HK-2 (cell line): ENCODE data around the gene ATP1B3.
"Not testable (repeated sequence)": the region's sequence is repeated elsewhere in the genome, so short reads cannot be mapped to it uniquely, and the experiment has no call there.

Experiments
- DNase-seq: peaks from one replicate; pipeline ENCODE4 v3.0.0-alpha.2; 2018; ENCODE audit not compliant: unreplicated experiment

Gene ATP1B3

DNA sequence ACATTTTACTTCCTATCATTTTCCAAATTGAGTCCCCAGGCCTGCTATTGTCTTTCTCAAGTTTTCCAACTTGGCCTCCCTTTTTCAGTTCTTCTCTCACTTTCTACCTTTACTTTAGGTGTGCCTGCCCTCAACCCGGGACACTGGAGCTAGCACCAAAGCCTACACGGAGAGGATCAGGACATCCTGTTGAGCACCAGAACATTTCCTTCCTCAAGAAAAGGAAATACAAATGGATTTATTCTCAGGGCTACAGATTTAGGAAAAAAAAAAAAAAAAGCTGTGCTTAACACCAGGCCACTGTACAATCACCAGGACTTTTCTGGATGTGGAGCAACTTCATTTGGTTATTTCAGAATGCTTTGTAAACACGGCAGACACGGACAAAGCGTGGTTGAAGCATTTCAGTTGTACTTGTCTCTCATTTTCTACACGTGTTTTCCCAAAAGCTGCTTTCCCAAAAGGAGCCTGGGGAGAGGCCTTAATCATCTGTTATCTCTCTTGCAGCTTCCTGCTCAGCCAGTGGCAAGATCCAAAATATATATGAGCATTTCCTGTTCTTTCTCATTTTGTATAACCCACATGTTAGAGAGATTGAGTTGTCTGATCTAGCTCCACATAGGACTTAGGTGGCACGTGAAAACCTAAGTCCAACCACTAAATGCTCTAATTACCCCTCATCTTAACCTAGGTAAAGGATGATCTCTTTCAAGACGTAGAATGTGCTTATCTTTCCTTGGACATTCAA is 15.5 kb upstream of the ATP1B3 start:
- DNase-seq, result no peak

DNA sequence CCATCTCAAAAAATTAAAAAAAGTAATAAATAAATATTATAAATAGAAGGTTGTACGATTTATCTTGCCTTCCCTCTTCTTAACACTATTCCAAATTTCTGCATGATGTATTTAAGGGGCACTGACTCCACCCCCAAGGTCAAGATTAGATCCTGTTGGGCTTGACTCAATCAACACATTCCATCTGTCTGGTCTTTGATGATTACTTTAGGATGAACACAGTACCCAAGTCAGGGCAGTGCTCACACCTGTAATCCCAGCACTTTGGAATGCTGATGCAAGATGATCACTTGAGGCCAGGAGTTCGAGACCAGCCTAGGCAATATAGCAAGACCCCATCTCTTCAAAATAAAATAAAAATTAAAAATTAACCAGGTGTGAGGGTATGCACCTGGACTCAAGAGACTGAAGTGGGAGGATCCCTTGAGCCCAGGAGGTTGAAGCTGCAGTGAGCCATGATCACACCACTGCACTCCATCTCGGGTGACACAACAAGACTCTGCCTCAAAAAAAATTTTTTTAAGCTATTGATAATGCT is 14.1 kb upstream of the ATP1B3 start:
- DNase-seq, result no peak

DNA sequence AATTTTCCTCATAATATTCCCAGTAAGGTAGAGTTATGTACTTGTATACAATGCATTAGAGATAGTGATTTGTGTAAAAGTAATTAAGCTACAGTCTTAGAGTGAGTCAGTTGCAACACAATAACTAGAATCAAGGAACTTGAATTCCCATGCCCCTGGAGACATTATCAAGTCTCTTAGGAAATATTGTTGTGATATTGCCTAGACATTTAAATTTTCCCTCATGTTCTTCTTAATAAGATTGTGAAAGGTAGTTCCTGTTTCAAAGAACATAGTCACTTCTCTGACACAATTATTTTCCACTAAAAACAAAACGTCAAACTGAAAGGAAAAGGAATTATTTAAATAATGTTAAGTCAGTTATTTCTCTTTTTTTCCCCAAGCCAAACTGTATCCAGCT is 13.0 kb upstream of the ATP1B3 start:
- no peak for DNase-seq

DNA sequence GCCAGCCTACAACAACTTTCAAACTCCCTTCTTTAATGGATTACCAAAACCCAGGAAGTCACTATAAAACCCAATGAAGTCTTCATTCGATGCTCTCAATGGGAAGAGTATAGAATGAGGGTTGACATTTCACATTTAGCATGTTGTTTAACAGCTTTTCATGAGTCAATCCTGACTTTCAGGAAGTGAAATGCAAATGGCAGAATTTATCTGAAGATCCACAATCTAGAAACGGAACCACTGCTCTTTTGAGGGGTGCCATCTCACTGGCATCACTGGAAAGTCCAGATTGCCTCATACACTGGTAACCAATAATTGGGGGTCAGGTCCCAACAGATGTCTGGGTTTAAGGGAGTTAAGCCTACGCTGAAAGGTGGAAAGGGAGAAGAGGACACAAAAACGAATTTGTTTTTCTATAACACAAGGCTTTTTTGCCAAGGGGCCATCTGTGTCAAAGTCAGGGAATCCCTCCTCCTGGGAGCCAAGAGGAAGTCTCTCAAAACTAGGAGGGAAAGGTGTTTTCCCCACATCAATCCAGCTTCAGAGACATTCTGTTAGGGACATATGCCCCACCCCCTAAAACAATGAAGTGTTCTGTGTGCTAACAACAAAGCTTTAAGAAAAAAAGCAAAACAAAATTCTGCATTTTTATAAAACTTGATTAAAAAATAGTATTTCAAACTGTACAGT is 12.0 kb upstream of the ATP1B3 start:
- no peak for DNase-seq

DNA sequence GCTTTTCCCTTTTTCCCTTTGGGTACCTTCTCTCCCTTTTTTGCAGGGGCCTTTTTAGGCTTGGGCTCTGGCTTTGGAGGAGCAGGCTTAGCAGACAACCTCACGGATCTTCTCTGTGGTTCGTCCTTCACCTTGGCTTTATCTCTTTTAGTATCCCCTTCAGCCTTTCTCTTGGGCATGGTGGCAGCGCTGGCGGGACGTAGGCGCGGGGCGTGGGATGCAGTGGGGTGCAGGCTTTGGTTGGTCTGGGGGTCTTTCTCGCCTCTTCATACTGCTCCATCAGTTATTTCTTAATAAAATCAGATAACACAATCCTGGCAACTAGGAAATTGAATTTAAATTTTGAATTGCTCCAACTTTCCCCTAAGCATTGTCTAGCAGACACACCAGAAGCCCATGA is 11.3 kb upstream of the ATP1B3 start:
- DNase-seq, result no peak

DNA sequence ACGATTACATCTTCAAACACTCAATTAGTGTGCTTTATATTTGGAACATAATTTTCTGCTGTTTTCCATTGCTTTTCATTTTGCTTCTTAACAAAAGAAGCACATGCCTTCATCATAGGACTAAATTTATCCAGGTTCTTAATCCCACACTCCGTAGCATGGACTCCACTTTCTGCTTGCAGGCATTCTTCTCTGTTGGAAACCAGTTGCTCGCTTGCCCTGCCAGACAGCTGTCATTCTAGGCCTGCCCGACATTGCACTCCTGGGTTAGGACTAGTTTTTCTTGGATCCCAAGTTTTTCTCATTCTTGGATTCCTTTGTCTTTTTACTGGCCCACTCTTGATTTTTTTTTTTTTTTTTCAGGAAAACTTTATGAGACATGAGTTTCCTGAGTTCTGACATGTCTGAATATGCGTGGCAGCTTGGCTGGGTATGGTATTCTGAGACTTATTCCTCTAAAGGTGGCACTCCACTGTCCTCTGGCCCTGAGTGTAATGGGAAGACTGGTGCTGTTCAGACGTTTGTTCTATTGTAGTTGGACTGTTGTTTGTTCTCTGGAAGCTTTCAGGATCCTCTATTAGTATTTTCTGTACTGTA is 6.3 kb upstream of the ATP1B3 start:
- DNase-seq, result no peak

DNA sequence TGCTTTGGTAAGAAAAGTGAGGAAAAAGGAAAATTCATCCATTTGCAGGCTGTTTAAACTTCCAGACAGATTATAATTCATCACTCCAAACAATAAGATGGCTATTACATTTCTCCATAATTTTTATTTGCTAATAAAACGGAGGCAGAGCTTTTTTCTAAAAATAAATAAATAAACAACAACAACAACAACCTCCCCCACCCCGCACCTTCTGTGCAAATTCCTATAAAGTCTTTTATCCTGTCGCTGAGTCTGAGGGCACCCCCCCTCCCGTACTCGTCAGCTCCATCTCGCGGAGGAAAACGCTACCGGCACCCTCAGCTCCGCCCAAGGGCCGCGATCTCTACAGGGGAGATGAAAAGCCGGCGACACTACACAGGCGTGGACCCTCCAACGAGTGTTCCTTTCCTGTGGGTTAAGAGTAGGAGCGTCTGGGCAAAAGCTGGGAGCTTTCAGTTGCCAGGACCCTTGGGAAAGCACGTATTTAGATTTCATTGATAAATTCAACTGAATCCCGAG is 1.0 kb upstream of the ATP1B3 start:
- peak; percentile 83 for DNase-seq

DNA sequence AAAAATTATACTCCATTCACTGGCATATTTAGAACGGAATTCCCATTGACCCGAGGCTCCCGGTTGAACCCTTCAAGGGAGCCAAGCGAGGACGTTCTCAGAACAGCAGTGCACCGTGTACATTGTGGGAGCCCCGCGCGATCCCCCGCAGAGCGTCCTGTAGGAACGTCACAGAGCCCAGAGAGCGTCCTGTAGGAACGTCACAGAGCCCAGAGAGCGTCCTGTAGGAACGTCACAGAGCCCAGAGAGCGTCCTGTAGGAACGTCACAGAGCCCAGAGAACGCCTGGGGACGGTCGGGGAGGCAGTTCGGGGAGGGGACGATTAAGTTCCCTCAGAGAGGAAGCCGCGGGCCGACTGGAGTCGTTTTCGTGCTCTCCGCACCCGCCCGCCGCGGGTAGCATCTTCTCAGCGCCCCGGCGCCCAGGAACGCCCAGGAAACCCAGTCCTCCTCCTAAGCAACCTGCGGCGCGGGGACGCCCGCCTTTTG is 506 bp upstream of the ATP1B3 start:
- DNase-seq, result no peak

DNA sequence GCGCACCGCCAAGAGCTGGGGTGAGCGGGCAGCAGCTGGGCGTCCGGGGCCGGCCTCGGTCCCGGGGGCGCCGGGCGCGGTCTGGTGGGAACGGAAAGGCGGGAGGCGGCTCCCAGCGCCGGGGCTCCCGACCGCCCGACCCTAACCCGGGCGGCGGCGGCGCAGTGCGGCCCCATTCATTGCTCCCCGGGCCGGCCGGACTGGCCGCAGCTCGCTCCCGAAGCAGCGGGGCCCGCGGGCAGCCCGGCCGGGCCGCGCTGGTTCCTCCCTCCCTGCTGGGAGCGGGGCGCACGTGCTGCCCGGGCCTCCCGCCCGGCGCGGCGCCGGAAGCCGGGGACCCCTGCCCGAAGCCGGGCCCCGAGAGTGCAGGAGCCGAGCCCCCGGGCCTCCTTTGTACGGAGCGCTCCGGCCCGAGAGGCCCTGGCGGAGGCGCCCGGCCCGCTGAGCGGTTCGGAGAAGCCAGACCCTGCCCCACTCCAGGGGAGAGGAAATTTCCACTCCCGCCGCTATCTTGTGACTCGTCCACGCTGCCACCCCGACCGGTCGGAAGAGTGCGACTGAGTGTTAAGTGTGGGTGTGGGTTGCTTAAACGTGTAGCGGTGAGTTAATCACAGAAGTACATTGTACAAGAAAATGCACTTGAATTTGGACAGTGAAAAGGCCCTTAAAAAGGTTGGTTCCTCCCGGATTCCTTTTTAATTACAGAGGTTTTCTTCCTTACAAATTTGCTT is 613 bp downstream of the ATP1B3 start:
- peak; percentile 69 for DNase-seq

DNA sequence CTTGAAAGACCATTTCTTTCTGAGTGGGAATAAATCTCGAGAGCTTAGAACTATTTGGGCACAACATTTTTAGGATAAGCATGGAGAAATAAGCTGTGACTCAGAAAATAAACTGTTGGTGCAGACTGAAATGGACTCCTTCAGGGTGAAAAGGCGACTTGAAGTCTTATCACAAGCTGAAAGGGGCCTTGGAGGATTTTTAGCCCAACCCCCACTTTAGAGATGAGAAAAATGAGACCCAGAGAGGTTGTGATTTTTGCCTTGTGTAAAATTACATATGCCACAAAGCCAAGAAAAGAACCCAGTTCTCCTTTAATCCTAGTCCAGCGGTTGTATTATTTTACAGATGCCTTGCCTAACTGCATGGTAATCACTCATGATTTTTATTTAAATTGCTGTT is 1.5 kb downstream of the ATP1B3 start:
- DNase-seq, result no peak

DNA sequence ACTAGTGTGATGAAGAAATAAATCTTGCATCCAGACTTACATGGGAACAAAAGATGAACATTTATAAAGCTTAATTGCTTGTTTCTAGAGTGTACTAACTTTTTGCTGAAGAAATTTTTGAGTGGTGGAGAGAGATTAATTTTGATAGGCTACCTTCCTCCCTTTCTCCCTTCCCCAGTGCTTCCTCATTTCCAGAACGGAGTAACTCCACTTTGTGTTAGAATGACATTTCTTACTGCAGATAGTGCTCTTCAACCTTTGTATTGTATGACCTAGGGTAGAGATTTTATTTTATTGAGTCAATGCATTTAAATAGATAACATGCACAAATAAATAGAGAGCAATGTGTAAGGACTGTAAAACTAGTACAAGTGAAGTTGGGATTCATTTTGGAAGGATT is 1.9 kb downstream of the ATP1B3 start:
- no peak for DNase-seq

DNA sequence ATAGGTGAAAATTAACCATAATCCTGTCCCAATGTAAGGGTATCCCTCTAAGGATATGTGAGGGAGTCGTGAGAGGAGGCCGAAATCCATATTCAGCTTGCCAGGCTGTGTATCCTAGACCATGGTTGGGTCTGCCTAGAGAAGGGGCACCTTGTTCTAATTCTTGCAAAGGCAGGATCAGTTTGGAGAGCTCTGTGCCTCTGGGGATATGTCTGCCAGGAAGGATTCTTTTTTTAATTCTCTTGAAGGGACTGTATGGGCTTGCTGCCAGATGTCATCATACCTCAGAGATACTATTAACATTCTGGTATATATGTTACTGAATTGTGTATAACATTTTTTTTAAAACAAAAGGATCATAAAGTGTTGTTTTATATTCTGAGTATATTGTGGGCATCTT is 2.4 kb downstream of the ATP1B3 start:
- no peak for DNase-seq

DNA sequence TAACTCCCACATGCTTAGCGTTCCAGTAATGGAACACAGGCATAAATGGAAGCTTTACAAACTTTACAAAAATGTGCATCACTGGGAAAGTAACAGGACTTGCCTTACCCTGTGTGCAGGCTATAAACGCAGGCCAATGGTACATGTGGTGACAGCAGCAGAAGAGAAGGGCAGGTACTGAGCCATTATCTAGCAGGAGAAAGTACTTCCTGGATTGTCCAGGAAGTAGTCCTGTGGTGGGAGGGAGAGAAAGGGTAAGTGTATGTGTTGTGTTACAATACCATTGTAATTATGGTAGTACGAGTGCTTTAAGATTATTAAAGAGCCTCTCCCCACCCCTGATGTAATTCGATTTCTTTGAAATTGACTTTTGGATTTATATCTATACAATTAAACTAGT is 5.3 kb downstream of the ATP1B3 start:
- no peak for DNase-seq

DNA sequence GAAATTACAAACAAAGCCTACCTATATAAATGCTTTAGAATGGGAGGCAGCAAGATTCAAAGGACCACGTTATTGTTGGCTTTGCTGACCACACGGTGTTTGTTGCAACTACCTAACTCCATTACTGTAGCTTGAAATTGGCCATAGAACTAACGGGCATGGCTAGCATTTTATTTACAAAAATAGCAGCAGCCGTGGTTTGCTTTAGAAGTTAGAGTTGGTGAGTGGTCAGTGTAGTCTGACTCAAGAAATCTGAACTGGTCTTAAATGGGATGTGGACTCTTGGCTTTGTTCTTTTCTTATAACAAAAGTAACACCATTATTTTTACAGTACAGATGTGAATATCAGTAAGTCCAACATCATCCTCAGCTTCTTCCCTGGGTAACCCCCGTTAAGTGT is 10.6 kb downstream of the ATP1B3 start:
- no peak for DNase-seq

DNA sequence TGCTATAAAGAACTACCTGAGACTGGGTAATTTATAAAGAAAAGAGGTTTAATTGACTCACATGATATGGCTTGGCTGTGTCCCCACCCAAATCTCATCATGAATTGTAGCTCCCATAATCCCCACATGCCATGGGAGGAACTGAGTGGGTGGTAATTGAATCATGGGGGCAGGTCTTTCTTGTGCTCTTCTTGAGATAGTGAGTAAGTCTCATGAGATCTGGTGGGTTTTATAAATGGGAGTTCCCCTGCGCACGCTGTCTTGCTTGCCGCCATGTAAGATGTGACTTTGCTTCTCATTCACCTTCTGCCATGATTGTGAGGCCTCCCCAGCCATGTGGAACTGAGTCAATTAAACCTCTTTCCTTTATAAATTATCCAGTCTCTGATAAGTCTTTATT is 12.1 kb downstream of the ATP1B3 start:
- not testable (repeated sequence) for DNase-seq

DNA sequence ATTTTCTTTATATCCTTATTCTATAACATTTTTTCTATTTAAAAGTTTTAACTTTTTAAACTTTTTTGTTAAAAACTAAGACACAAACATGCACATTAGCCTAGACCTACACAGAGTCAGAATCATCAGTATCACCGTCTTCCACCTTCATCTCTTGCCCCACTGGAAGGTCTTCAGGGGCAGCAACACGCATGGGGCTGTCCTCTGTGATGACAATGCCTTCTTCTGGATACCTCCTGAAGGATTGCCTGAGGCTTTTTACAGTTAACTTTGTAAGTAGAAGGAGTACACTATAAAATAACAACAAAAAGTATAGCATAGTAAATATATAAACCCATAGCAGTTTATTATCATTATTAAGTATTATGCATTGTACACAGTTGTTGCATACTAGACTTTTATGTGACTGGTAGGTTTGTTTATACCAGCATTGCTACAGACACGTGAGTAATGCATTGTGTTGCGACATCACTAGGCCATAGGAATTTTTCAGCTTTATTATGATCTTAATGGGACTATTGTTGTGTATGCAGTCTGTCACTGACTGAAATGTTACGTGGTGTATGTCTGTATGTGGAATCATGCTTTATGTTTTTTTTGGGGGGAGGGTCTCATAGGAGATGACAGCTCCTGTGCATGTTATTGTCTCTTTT is 18.2 kb downstream of the ATP1B3 start:
- no peak for DNase-seq

DNA sequence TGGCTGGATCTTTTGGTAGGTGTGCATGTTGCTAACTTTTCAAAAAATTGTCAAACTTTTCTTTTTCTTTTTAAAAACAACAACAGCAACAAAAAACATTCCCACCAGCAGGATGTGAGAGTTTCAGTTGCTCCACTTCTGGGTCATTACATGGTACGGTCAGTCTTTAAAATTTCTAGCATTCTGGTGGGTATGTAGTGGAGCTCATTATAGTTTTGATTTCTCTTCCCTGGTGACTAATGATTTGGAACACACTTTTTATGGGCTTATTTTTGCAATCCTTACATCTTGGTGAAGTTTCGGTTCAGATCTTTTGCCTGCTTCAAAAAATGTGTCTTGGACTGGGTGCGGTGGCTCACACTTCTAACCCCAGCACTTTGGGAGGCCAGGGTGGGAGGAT is 19.3 kb downstream of the ATP1B3 start:
- no peak for DNase-seq

DNA sequence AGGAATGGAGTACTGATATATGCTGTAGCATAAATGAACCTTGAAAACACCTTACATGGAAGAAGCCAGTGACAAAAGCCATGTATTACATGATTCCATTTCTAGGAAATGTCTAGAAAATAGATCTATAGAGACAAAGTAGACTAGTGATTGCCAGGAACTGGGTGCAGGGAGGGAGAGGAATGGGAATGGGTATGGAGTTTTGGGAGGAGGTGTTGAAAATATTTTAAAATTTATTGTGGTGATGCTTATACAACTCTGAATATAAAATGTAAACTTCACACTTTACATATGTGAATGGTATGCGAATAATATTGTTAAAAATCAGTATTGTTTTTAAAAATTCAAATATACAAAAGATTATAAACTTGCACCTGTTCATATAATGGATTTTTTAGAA is 22.5 kb downstream of the ATP1B3 start:
- DNase-seq, result no peak

DNA sequence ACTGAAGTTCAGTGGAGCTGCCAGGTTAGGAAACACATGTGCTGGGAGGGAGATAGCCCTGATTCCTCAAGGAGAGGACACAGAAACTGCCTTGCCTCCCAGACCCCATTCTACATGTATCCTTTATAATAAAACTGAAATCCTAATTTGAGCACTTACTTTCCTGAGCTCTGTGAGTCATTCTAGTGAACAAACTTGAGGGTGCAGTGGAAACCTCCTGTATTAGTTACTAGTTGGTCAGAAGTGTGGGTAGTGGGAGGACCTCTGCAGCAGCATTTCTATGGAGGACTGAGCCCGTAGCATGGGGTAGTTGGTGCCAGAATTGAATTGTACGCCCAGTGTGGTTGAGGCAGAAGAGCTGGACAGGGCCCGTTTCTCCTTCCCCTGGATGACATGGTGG is 23.9 kb downstream of the ATP1B3 start:
- no peak for DNase-seq

DNA sequence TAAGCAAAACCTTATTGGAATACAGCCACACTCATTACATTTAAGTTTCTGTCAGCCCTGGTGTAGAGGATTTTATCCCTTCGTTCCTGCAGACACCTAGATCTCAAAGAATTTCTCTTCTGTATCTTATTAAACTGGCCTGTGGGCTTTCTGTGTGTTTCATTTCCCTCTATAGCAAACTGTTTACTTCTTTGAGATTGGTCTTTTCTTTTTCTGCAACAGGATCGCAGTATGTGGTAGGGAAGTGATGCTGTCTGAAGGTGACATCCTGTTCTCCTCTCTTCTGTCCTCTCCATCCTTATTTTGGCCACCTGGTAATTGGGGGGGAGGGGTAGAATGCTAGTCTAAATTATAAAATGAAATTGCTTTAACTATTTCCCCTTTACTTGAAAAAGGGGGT is 25.5 kb downstream of the ATP1B3 start:
- no peak for DNase-seq

DNA sequence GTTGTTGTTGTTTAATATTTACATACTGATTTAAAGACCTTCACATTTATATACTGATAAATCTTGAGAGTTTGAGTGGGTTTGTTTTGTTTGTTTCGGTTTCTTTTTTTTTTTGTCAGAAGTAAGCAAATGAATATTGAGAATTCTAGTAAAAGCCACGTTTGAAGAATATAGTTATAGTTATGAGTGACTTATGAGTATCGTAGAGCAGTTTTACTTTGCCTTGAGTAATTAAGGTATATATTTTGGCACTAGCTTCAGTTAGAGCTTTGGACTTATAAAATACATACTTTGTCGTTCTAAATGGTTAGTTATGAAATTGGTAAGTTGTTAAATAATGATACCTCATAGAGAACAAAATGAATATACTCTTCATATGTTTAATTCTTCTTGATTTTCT is 27.8 kb downstream of the ATP1B3 start:
- no peak for DNase-seq
